Measurements from ENCODE around the gene ATP4B.

GRCh38 chr13:113607056-113607888 lies 50.7 kb downstream of the ATP4B start:
- TF ChIP-seq SIN3A (IDR thresholded peaks at IDR 0.05; ENCODE audit: borderline replicate concordance, insufficient read depth, low read length) (no peak), REST (IDR thresholded peaks at IDR 0.05; ENCODE audit: insufficient read depth in 1 of 2, low read depth in 2 of 2, low read length in 2 of 2) (no peak), POLR2AphosphoS5 (IDR thresholded peaks at IDR 0.05; ENCODE audit: low read depth, low read length) (no peak)
